ENCODE data around the gene ZNF431. TPM values are rescaled to one million over a fixed set of nuclear protein-coding genes. Genes with fewer than 3 reads are reported as not detected.
"Not testable (repeated sequence)": the region's sequence is repeated elsewhere in the genome, so short reads cannot be mapped to it uniquely, and the experiment has no call there.

Gene ZNF431
- total RNA-seq, 2 donors from 2014 or later, result 7.4 to 12.0 TPM

GRCh38 chr19:21221693-21222092 lies 79.9 kb downstream of the ZNF431 start:
- intact Hi-C loops (cut with DNase I), result no loop called here

GRCh38 chr19:21229938-21230337 lies 88.1 kb downstream of the ZNF431 start:
- H3K27me3 ChIP-seq; H3K4me1 ChIP-seq; H3K9me3 ChIP-seq; H3K27ac ChIP-seq; H3K4me3 ChIP-seq; H3K9ac ChIP-seq (ENCODE audit: low read depth in 2 of 2, low read length in 2 of 2); DNase-seq; H3K36me3 ChIP-seq; intact Hi-C loops (cut with DNase I): not testable (repeated sequence)

More at GRCh38 chr19:21221693-21222092, 79.9 kb downstream of the ZNF431 start:
- H3K27me3 ChIP-seq, result no peaks in the 10 kb centered on the region
- H3K36me3 ChIP-seq, result no peaks in the 10 kb centered on the region
- H3K27ac ChIP-seq, result no peak overlapping the region
- H3K4me3 ChIP-seq, result no peak overlapping the region
- no peaks in the 10 kb centered on the region for H3K4me1 ChIP-seq
- DNase-seq, result no peak
- no peak overlapping the region for H3K9ac ChIP-seq (ENCODE audit: low read depth in 2 of 2, low read length in 2 of 2)
- no peak for TF ChIP-seq CTCF (IDR thresholded peaks at IDR 0.05)
- no peaks in the 10 kb centered on the region for H3K9me3 ChIP-seq

- Histone ChIP-seq H3K9me3 (no peaks in the 10 kb centered on the region), H3K9ac (ENCODE audit: low read depth in 2 of 2, low read length in 2 of 2) (no peak overlapping the region), H3K4me1 (no peaks in the 10 kb centered on the region), H3K36me3 (no peaks in the 10 kb centered on the region), H3K4me3 (no peak overlapping the region), H3K27ac (no peak overlapping the region), H3K27me3 (no peaks in the 10 kb centered on the region)
- TF ChIP-seq CTCF (IDR thresholded peaks at IDR 0.05), result no peak
- intact Hi-C loops (cut with DNase I), result no loop called here
- no peak for DNase-seq
Measured at GRCh38 chr19:21233691-21234090, 91.9 kb downstream of the ZNF431 start.

GRCh38 chr19:21236751-21237150 lies 94.9 kb downstream of the ZNF431 start:
- H3K9ac ChIP-seq (ENCODE audit: low read depth in 2 of 2, low read length in 2 of 2); H3K9me3 ChIP-seq; intact Hi-C loops (cut with DNase I); H3K27ac ChIP-seq; H3K4me1 ChIP-seq; H3K27me3 ChIP-seq; H3K36me3 ChIP-seq; H3K4me3 ChIP-seq; DNase-seq: not testable (repeated sequence)

- TF ChIP-seq CTCF (IDR thresholded peaks at IDR 0.05), result no peak
- DNase-seq, result no peak
- Histone ChIP-seq H3K9me3 (no peaks in the 10 kb centered on the region), H3K4me1 (no peaks in the 10 kb centered on the region), H3K9ac (ENCODE audit: low read depth in 2 of 2, low read length in 2 of 2) (no peak overlapping the region), H3K27me3 (no peaks in the 10 kb centered on the region), H3K36me3 (no peaks in the 10 kb centered on the region), H3K27ac (no peak overlapping the region), H3K4me3 (no peak overlapping the region)
- intact Hi-C loops (cut with DNase I), result no loop called here
Measured at GRCh38 chr19:21238670-21239069, 96.8 kb downstream of the ZNF431 start.

Other genes starting within 250 kb of the ZNF431 start
- gene ZNF85, start 218.8 kb upstream of the ZNF431 start, total RNA-seq, result 1 to 10 TPM; 2.4 to 4.5 TPM
- gene ZNF430, start 121.4 kb upstream of the ZNF431 start, total RNA-seq, result 10 to 100 TPM in 1 of 2 donors, 1 to 10 TPM in 1; 7.7 to 11.7 TPM
- 10 to 100 TPM; 10.9 to 19.0 TPM for gene ZNF714, start 59.8 kb upstream of the ZNF431 start, total RNA-seq
- gene ZNF708, start 187.4 kb downstream of the ZNF431 start, total RNA-seq, result 1 to 10 TPM; 6.0 to 8.1 TPM
- 1 to 10 TPM; 4.5 to 8.7 TPM for gene ZNF738, start 217.0 kb downstream of the ZNF431 start, total RNA-seq

All from colonic mucosa (tissue), 4 donors.